GM12892 (cell line): ENCODE data around the gene ISCU.
"Not testable (repeated sequence)": the region's sequence is repeated elsewhere in the genome, so short reads cannot be mapped to it uniquely, and the experiment has no call there.

Source experiments
- DNase-seq: peaks from one replicate; pipeline ENCODE4 v3.0.0; 2011; ENCODE audit not compliant: insufficient read length
- FAIRE-seq: peaks from 2 replicates; lab custom pipeline; 2011; peaks lifted over from hg19 to GRCh38; lab: Jason Lieb, UNC
- POLR2A ChIP-seq: IDR thresholded peaks from 2 replicates; pipeline ENCODE4 v1.6.1; 2011; ENCODE audit warnings: low read depth, low read length, control low read depth
- POLR2AphosphoS5 ChIP-seq: IDR thresholded peaks from 2 replicates; pipeline ENCODE4 v1.6.1; 2011; ENCODE audit warnings: low read depth, low read length, control low read depth
- TAF1 ChIP-seq: IDR thresholded peaks from 2 replicates; pipeline ENCODE4 v1.6.1; 2011; ENCODE audit warnings: low read depth, mild to moderate bottlenecking, control low read depth, low read length, borderline replicate concordance

ISCU gene

DNA sequence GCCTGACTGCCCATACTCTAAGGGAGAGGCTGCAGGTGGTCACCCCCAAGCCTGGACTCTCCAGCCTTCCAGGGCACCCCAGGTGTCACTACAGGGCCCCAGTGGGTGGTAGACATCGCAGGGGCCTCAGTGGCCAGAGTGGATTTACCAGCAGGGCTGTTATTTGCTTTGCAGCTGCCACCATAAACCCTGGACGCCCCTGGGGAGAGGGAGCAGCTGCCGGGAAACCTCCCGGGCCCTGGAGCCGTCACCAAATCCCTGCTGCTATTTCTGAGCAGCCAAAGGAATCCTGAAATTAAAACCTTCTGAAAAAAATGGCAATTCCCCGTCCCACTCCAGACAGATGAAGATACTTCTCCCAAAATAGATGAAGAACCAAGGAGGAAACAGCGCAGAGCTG is 21.6 kb downstream of the ISCU start:
- DNase-seq (no peak), FAIRE-seq (no peak)
- TF ChIP-seq TAF1 (no peak), POLR2AphosphoS5 (no peak), POLR2A (no peak)

DNA sequence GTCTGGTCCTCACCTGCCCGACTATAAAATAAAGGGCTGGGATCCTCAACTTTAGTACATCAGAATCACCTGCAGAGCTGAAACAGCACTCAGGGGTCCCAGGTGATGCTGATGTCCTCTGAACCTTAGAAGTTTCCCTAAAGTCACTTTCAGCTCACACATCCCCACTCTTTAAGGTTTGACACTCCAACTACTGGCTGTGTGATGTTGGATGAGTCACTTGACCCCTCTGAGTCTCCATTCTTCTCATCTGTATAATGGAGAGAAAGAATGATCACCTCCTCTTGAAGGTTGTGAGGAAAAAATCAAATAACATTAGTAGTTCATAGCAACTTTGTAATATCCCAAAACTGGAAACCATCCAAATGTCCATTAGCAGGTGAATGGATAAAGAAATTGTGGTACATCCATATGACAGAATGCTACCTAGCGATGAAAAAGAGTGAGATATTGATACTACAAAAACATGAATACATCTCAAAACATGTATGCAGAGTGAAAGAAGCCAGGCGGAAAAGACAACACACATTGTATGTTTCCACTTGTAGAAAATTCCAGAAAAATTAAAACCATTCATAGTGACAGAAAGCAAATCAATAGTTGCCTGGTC is 22.2 kb downstream of the ISCU start:
- FAIRE-seq (no peak), DNase-seq (no peak)
- TF ChIP-seq POLR2AphosphoS5 (no peak), POLR2A (no peak), TAF1 (no peak)

DNA sequence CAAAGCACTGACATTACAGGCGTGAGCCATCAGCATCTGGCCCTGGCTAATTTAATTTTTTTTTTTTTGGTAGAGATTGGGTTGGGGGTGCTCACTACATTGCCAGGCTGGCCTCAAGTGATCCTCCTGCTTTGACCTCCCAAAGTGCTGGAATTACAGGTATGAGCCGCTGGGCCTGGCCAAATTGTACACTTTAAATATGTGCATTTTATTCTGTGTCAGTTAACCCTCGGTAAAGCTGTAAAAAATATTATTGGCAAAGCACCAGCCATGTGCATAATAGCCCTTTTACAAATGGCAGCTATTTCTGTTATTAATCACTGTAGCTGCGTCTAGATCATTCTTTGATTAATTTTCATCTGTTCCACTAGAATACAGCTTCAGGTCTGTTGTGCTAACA is 23.5 kb downstream of the ISCU start:
- no peak for DNase-seq
- FAIRE-seq = no peak

DNA sequence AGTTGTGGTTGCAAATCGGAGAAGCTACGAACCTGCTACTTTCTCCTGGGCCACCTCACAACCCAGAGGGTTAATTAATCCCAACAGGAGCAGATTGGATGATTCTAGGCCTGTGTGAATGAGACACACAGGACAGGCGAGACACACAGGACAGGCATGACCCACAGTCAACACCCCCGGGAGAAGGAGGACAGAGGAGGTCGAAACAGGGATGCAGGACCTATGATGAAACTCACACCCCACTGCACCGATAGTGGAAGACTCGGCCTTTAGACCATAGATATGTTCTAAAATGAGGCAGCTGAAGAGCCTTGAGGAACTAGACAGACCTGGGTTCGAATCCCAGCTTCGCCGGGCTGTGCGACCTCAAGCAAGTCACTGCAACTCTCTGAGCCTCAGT is 23.9 kb downstream of the ISCU start:
- FAIRE-seq = no peak
- no peak for TF ChIP-seq POLR2A
- no peak for TF ChIP-seq POLR2AphosphoS5
- TF ChIP-seq TAF1 = no peak
- no peak for DNase-seq

More for the DNA sequence above, 23.5 kb downstream of the ISCU start:
- TF ChIP-seq POLR2AphosphoS5 = no peak
- no peak for TF ChIP-seq POLR2A
- TF ChIP-seq TAF1 = no peak

DNA sequence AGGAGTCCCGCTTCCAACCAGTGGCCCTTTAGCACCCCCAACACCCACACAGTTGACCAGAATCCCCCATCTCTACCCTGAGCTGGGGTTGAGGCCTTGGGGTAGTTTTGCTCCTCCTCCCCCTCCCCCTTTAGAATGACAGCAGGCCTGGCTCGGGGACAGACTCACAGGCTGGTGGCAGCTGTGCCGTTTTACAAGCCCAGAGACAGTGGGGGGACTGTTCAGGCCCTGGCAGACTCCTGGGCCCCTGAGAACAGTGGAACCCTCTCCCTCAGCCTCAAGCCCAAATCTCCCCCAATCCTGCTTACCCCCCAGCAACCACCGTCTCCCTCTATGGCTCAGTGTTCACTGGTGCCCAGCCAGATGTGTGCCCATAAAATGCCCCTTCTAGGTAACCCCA is 25.4 kb downstream of the ISCU start:
- DNase-seq (no peak), FAIRE-seq (no peak)
- TF ChIP-seq POLR2A (no peak), POLR2AphosphoS5 (no peak), TAF1 (no peak)

DNA sequence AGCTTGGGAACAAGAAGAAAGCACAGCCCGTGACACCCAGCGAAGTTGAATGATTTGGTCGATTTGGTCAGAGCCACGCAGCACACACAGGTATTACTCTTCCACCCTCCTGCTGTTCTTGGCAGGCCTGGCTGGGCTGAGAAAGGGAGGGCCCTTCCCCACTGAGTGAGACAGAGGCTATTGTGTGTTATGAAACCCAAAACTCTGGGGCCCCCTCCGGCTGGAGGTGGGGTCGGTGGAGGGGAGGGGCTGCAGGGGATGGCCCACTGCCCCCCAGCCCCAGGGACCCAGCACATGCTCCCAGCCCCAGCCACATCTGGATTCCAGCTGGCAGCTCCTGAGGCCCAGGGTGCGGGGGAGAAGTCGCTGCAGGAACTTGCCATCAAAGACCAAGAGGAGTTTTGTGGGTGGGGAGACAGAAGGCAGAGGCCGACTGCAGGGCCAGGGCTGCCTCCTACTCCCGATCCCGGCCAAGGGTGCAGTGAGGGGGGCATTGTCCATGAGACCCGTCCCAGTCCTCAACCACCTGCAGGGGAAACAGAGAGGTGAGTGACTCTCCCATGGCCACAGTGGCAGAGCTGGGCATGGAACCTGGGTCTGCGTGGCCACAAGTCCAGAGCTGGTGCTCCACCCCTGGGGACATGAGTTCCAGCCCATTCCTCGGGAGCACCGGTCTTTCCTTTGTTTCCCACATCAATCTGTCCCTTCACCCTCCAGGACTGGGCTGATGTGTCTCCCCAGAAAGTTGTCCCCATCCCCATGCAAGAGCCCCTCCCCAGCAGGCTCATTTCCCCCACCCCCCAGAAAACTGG is 26.8 kb downstream of the ISCU start:
- no peak for TF ChIP-seq POLR2A
- no peak for TF ChIP-seq POLR2AphosphoS5
- TF ChIP-seq TAF1 = no peak
- DNase-seq (no peak), FAIRE-seq (no peak)

DNA sequence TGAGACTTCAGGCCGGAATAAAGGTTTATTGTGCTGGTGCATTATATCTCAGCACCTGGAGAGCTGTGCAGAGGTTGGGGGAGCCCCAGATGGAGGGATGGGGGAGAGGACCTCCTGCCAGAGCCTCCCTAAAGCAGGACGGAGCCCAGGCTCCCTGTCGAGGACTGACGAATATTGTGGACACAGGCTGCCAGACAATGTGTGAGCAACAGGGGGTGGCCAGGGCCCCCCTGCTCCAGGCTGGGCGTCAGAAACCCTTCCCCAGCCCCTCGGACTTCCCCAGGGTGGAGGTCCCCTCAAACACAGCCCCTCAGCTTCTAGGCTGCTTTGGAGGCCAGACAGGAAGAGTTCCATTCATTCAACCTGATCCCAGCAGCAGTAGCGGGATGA is 27.4 kb downstream of the ISCU start:
- TF ChIP-seq POLR2AphosphoS5 (no peak), TAF1 (no peak), POLR2A (no peak)
- no peak for FAIRE-seq
- DNase-seq = no peak

DNA sequence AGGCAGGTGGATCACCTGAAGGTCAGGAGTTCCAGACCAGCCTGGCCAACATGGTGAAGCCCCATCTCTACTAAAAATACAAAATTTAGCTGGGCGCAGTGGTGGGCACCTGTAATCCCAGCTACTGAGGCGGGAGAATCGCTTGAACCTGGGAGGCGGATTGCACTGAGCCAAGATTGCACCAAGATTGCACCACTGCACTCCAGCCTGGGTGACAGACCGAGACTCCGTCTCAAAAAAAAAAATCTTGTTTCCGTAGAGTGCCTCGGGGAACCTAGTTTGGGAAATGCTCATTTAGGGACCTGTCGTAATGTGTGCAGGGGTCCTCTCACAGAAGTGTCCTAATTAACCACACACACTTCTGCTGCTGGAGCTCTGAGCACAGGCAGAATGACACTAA is 28.1 kb downstream of the ISCU start:
- FAIRE-seq, DNase-seq: not testable (repeated sequence)

DNA sequence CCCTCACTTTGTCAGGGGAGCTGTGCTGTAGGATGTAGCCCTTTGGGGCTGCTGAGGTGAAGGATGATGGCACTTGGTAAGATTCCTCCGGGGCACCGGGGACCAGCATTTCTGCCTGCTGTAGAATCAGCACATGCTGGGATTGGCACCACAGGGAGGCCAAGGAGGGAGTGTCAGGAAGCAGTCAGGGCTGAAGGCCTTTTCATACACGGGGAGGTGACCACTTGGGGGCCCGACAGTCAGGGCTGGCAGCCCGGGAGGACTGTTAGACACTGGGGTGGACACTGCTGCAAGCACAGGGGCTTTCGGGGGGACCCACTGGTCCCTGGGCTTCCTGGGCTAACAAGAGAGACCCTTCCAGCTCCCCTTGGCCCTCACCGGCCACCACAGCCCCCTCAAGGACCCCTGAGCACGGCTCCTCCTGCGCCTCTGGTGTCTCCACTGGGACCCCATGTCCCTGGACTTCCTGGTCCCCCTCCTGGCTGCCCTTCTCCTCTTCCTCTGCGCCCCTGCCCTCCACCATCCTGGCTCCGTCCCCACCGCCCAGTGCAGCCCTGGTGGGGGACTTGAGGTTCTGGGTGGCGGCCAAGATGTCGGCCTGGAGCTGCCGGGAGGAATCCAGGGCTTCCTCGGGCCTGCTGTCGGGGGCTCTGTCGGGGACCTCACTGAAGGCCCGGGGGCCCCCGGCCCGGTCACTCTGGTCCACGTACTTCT is 29.0 kb downstream of the ISCU start:
- TF ChIP-seq POLR2A = no peak
- no peak for TF ChIP-seq TAF1
- TF ChIP-seq POLR2AphosphoS5 = no peak
- no peak for DNase-seq
- FAIRE-seq = no peak

DNA sequence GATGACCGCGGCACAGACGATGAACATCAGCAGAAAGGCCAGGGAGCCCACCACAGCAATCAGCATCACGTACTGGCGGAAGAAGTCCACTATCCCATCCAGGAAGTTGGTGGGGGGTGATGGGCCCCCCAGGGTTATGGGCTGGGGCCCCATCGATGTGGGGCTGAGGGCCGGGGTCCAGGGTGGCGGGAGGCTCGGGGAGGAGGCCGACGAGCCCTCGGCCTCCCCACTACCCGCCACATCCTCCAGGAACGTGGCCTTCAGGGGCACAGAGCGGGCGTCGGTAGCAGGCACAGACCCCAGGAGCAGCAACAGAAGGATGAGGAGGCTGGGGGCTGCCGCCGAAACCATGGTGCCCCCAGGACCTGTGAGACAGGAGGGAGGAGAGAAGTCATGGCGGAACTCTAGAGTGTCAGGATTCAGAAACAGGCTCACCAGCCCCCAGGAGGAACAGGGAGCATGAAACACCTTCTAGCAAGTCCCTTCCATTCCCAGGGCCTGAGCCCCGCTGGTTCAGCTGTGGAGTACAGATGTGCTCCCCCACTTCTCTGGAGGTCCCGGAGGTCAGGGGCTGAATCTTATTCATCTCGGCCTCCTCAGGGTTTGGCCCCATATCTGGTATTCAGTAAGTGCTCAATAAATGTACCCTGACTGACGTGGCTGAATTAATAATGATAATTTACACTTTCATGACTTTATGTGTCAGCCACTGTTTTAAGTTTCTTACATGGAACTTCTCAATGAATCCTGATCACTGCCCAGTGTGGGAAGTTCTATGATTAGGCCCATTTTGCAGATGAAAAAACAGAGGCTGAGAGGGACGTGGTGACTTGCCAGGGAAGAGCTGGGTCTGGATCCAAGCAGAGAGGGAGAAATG is 29.9 kb downstream of the ISCU start:
- FAIRE-seq = no peak
- DNase-seq = no peak
- TF ChIP-seq POLR2AphosphoS5 (no peak), POLR2A (no peak), TAF1 (no peak)

DNA sequence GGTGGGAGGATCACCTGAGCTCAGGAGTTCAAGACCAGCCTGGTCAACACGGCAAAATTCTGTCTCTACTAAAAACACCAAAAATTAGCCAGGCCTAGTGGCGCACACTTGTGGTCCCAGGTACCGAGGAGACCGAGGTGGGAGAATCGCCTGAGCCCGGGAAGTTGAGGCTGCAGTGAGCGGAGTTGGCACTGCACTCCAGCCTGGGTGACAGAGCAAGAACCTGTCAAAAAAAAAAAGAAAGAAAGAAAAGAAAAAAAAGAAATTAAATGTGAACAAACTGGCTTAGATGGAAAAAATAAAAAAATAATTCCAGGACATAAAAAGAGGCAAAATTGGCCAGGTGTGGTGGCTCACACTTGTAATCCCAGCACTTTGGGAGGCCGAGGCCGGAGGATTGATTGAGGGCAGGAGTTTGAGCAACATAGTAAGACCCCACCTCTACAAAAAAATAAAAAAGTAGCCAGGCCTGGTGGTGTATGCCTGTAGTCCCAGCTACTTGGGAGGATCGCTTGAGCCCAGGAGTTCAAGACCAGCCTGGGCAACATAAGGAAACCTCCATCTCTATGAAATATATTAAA is 32.0 kb downstream of the ISCU start:
- FAIRE-seq (no peak), DNase-seq (no peak)
- TF ChIP-seq TAF1 (no peak), POLR2A (no peak), POLR2AphosphoS5 (no peak)
